Endothelial cell of umbilical vein (primary cell): Measurements from ENCODE around the gene DAP. TPM values are rescaled to one million over a fixed set of nuclear protein-coding genes. Genes with fewer than 3 reads are reported as not detected.

Experiments used
- BruUV-seq: library from RNA; stranded (reverse); fragments of 400-500 nt; replicated peaks from 2 replicates; lab custom pipeline; 2021; lab: Mats Ljungman, UMichigan
- CTCF ChIA-PET: fragments of 300-600, 350-600 bp; sonication (Branson Sonifier 250); formaldehyde crosslinking; loops from one replicate; lab custom pipeline; 2021; ENCODE audit warnings: antibody characterized with exemption, inconsistent platforms; lab: Charles Lee
- POLR2A ChIA-PET: fragments of 300-600, 350-600 bp; sonication (Branson Sonifier 250); formaldehyde crosslinking; loops from one replicate; lab custom pipeline; 2021; ENCODE audit warnings: antibody characterized with exemption, inconsistent platforms; lab: Charles Lee
- DNase-seq: peaks from one replicate; pipeline ENCODE4 v3.0.0-alpha.2; 2011; ENCODE audit warnings: low read depth, low spot score
- FAIRE-seq: peaks from 2 replicates; lab custom pipeline; 2011; peaks lifted over from hg19 to GRCh38; lab: Jason Lieb, UNC
- H2AFZ ChIP-seq: 2 replicates; pipeline ENCODE4 v1.6.0; 2012; ENCODE audit warnings: low read depth, low read length, control low read depth, inconsistent platforms
- H3K27ac ChIP-seq: 2 replicates; pipeline ENCODE4 v1.5.1; 2011; ENCODE audit warnings: low read depth, mild to moderate bottlenecking, control low read depth, low read length, moderate library complexity; ENCODE audit not compliant: insufficient read depth
- H3K27me3 ChIP-seq, 2 experiments: 2 replicates each; pipeline versions ENCODE4 v1.6.0 to v1.6.1; 2011; ENCODE audit warnings: low read length in 2 of 2, mixed read lengths in 1 of 2; ENCODE audit not compliant: control insufficient read depth in 2 of 2, insufficient read depth in 2 of 2
- H3K36me3 ChIP-seq, 2 experiments: 2 replicates in 1 of 2; 3 replicates in 1 of 2; pipeline ENCODE4 v1.5.1; 2011; ENCODE audit warnings: low read length in 2 of 2, mild to moderate bottlenecking in 1 of 2, moderate library complexity in 1 of 2; ENCODE audit not compliant: control insufficient read depth in 2 of 2, insufficient read depth in 2 of 2; ENCODE audit errors: extremely low read depth in 1 of 2
- H3K4me1 ChIP-seq: 3 replicates; pipeline ENCODE4 v1.5.1; 2011; ENCODE audit warnings: mild to moderate bottlenecking, low read length; ENCODE audit not compliant: control insufficient read depth, insufficient read depth; ENCODE audit errors: extremely low read depth
- H3K4me2 ChIP-seq: 2 replicates; pipeline ENCODE4 v1.6.1; 2011; ENCODE audit warnings: low read length, control low read depth, mixed read lengths; ENCODE audit not compliant: insufficient read depth
- H3K4me3 ChIP-seq, 3 experiments: fragments of 200-600 bp in 1 of 3; sonication (generic), shearing (Covaris generic) in 1 of 3; replicated peaks in 1 of 3; 2 replicates each; pipeline ENCODE4 v1.5.1; 2011 to 2016; ENCODE audit warnings: control low read depth in 3 of 3, low read length in 3 of 3, mild to moderate bottlenecking in 2 of 3, inconsistent platforms in 1 of 3, low read depth in 1 of 3, moderate library complexity in 1 of 3; ENCODE audit not compliant: insufficient read depth in 1 of 3
- H3K79me2 ChIP-seq: 2 replicates; pipeline ENCODE4 v1.6.0; 2012; ENCODE audit warnings: low read length, inconsistent platforms; ENCODE audit not compliant: control insufficient read depth, insufficient read depth
- H3K9ac ChIP-seq: replicated peaks from 2 replicates; pipeline ENCODE3; 2011; ENCODE audit warnings: low read length, control low read depth; ENCODE audit not compliant: insufficient read depth; ENCODE audit errors: extremely low read depth
- H3K9me1 ChIP-seq: replicated peaks from 3 replicates; pipeline ENCODE4 v1.6.0; 2011; ENCODE audit warnings: mild to moderate bottlenecking, low read length; ENCODE audit not compliant: control insufficient read depth, insufficient read depth; ENCODE audit errors: extremely low read depth
- H3K9me3 ChIP-seq: replicated peaks from 2 replicates; pipeline ENCODE4 v1.5.1; 2012; ENCODE audit warnings: low read length, inconsistent platforms; ENCODE audit not compliant: control insufficient read depth, insufficient read depth
- H4K20me1 ChIP-seq: replicated peaks from 2 replicates; pipeline ENCODE3; 2011; ENCODE audit warnings: mild to moderate bottlenecking, low read length; ENCODE audit not compliant: control insufficient read depth, insufficient read depth; ENCODE audit errors: extremely low read depth
- CTCF ChIP-seq, 2 donors: IDR thresholded peaks; 1 replicate in 1 of 2; 2 replicates in 1 of 2; pipeline ENCODE4 v1.5.1; 2011; ENCODE audit warnings: low read length in 2 of 2, mild to moderate bottlenecking in 2 of 2, moderate library complexity in 2 of 2, control low read depth in 1 of 2, inconsistent platforms in 1 of 2, low read depth in 1 of 2; ENCODE audit not compliant: insufficient read depth in 1 of 2; ENCODE audit errors: extremely low read depth in 1 of 2
- EZH2 ChIP-seq: IDR thresholded peaks from 2 replicates; pipeline ENCODE4 v1.6.1; 2012; ENCODE audit warnings: borderline replicate concordance, low read depth, mild to moderate bottlenecking, moderate library complexity, low read length, inconsistent platforms; ENCODE audit not compliant: severe bottlenecking
- FOS ChIP-seq: IDR thresholded peaks from 2 replicates; pipeline ENCODE4 v1.6.1; 2011; ENCODE audit warnings: mild to moderate bottlenecking, low read length, moderate library complexity, borderline replicate concordance; ENCODE audit not compliant: insufficient read depth
- GATA2 ChIP-seq: IDR thresholded peaks from 2 replicates; pipeline ENCODE4 v1.7.0; 2011; ENCODE audit warnings: low read depth, mild to moderate bottlenecking, moderate library complexity, mixed read lengths, low read length; ENCODE audit not compliant: insufficient read length, insufficient read depth
- JUN ChIP-seq: IDR thresholded peaks from 2 replicates; pipeline ENCODE4 v1.6.1; 2011; ENCODE audit warnings: borderline replicate concordance, low read depth; ENCODE audit not compliant: insufficient read length, insufficient read depth
- MAX ChIP-seq: IDR thresholded peaks from 2 replicates; pipeline ENCODE4 v1.6.1; 2011; ENCODE audit not compliant: insufficient read depth, insufficient read length
- MYC ChIP-seq: IDR thresholded peaks from one replicate; pipeline ENCODE4 v1.6.1; 2011; ENCODE audit warnings: mild to moderate bottlenecking, low read depth, low read length
- POLR2A ChIP-seq: IDR thresholded peaks from 2 replicates; pipeline ENCODE4 v1.6.1; 2012; ENCODE audit warnings: low read depth, mild to moderate bottlenecking, control low read depth, low read length
- POLR2AphosphoS5 ChIP-seq: IDR thresholded peaks from 2 replicates; pipeline ENCODE4 v1.6.1; 2012; ENCODE audit warnings: low read depth, mild to moderate bottlenecking, control low read depth, low read length, moderate library complexity; ENCODE audit not compliant: insufficient read depth
- dilution Hi-C: fragments of 300-500 bp; cut with MboI; formaldehyde crosslinking; loops from one replicate; pipeline ENCODE4 v1.15.0; 2019; ENCODE audit warnings: low sequenced_read_pairs; ENCODE audit not compliant: extremely low pct_ligation_motif_present
- intact Hi-C: fragments of 100-400 bp; cut with micrococcal nuclease; formaldehyde crosslinking; loops from one replicate; pipeline ENCODE4 v1.10.0; 2022
- polyA plus RNA-seq, 4 experiments: library from polyadenylated mRNA; depleted of rRNA in 3 of 4; stranded (reverse) in 3 of 4; unstranded in 1 of 4; fragments of >200 nt; gene quantifications; 2 replicates each; pipeline versions ENCODE4 v1.2.1 to v1.2.3, GENCODE V29; 2011 to 2012; ENCODE audit warnings: missing spikeins in 1 of 4
- total RNA-seq: library from RNA; stranded (reverse); gene quantifications from 2 replicates; pipeline ENCODE4 v1.2.3, GENCODE V29; 2021

DAP gene
- total and polyA plus RNA-seq, 2 donors (not counting 3 experiments of a cell fraction or from before 2014, with no cell fraction given), result 79.8 to 188 TPM

- DNase-seq (no peak), FAIRE-seq (no peak)
- Histone ChIP-seq H3K27ac (no peak overlapping the region), H3K9me1 (no peaks in the 10 kb centered on the region), H3K4me2 (no peak overlapping the region), H3K9me3 (no peaks in the 10 kb centered on the region), H3K4me1 (no peaks in the 10 kb centered on the region), H3K4me3 (no peak overlapping the region), H3K79me2 (peaks cover 57% of the 10 kb centered on the region), H3K36me3 (peaks cover 0 to 10% of the 10 kb centered on the region in 2 experiments), H4K20me1 (no peaks in the 10 kb centered on the region), H2AFZ (no peak overlapping the region), H3K9ac (no peak overlapping the region), H3K27me3 (no peaks in the 10 kb centered on the region)
- no TSS peak for BruUV-seq
- ChIA-PET POLR2A (no interaction called here), CTCF (no interaction called here)
- TF ChIP-seq POLR2A (no peak), POLR2AphosphoS5 (no peak), MYC (no peak), JUN (no peak), MAX (no peak), GATA2 (no peak), FOS (no peak), CTCF (IDR thresholded peaks at IDR 0.05; ENCODE audit: extremely low read depth in 1 of 2, insufficient read depth in 1 of 2, low read depth in 1 of 2, low read length in 2 of 2) (no peak), EZH2 (no peak)
- intact Hi-C loops (no loop called here), dilution Hi-C loops (no loop called here)
Observed at GRCh38 chr5:10712574-10713366, 48.3 kb downstream of the DAP start.
